Epithelial cell of prostate (primary cell): ENCODE measurements around the gene C1orf53.
"Not testable (repeated sequence)": the region's sequence is repeated elsewhere in the genome, so short reads cannot be mapped to it uniquely, and the experiment has no call there.

Source experiments
- DNase-seq: peaks from one replicate; pipeline ENCODE4 v3.0.0-alpha.2; 2011; ENCODE audit warnings: low read depth, low spot score
- H3K27ac ChIP-seq: fragments of 450-650 bp; 2 replicates; pipeline ENCODE4 v1.5.1; 2017; ENCODE audit warnings: mild to moderate bottlenecking

Gene C1orf53

DNA sequence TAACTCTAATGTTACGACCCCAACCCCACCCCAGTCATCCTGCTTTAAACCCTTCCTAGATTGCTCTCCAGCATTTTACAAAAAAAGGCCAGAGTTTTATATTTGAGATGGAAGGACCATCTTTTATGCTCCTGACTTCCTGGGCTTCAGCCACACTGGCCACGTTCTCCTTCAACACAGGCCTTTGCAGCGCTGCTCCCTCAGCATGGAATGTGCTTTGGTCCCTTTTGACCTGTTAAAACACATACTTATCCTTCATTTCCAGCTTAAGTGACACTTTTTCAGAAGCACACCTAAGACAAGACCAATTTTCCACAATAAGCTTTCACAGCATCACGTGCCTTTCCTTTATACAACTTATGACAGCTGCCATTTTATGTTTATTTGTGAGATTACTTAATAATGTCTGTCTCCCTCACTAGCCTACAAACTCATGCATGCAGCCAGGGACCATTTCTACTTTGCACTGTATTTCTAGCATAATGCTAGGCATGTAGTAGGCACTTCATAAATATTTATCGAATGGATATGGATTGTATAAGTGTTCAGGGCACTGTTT, 49.3 kb downstream of the C1orf53 start:
- H3K27ac ChIP-seq, result no peak overlapping the region
- DNase-seq, result no peak

DNA sequence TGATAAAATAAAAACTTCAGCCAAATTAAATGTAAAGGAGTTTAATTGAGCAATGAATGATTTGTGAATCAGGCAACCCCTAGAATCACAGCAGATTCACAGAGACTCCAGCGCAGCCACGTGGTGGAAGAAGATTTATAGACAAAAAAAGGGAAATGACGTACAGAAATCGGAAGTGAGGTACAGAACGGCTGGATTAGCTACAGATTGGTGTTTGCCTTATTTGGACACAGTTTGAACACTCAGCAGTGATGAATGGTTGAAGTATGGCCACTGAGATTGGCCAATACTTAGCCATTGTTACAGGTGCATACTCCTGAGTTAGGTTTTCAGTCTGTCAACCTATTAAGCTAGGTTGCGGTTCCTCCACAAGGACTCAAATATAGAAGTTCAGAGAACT, 51.0 kb downstream of the C1orf53 start:
- not testable (repeated sequence) for H3K27ac ChIP-seq, DNase-seq

DNA sequence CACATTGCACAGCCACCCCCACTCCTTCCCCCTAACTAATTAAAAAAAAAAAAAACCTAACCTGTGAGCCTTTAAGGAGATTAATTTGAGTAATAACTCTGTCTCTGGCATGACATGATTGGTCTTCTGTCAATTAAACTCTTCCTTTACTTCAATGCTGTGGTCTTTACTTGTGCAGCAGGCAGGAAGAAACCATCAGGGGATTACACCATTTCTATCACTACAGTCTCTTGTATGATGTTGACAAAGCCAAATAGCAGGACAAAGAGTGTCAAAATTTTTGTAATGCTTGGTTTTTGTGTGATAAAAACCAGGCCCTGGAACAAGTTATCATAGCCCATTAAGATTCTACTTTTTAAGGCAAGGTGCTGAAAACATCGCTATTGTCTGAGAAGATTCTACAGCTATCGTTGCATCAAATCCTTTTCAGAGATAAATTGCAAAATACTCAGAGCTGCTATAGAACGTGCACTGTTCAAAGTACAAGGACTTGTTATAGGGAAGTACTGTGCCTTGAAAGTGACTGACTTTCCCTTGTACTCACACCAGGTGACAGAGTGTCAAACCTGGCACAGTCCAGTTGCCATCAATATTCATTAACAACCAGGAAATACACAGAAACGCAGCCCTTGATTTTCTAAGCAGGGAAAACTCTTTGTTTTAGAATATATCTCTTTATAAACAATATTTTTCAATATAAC, 52.4 kb downstream of the C1orf53 start:
- H3K27ac ChIP-seq, result no peak overlapping the region
- DNase-seq, result no peak

DNA sequence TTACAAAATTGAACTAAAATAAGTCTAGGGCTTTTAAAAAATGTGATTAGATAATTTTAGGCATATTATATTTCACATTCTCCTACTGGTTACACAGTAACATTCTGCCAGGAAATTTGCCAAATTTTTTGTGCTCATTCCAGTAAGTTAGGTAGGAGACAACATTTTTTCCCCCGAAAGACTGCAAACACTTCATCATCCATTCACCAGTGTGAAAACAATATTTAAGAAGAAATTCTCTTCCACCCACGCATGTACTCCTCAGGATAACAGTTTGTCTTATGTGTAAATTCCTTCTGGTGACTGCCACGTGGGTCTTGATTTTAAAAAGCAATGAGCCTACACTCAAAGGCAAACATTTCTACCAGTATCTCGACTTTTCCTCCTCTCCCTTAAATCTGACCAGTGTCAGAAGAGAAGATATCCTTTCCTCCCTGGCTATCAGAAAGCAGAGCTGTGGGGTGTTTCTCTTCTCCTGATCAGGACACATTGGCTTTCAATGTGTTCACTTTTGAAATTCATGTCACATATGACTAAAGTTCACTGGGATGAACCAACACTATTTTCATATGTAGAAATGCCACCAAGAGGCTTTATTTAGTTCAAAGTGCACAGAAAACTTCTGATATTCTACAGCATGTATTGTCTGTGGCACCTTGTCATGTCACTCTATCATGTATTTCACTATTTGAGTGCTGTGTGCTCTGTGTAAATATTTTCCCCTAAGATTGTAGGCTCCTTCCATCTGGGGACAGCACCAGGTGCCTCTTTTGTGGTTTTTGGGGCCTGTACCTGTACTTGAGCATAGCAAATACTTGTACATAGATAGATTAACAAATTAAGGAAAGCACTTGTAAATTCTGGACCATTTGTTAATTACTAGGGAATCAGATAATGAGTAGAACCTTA, 53.3 kb downstream of the C1orf53 start:
- DNase-seq, result no peak
- no peak overlapping the region for H3K27ac ChIP-seq
